Hematopoietic multipotent progenitor cell (in vitro differentiated cells): ENCODE results near the gene GLI2. TPM values are rescaled to one million over a fixed set of nuclear protein-coding genes. Genes with fewer than 3 reads are reported as not detected.
A peak's percentile ranks its signal among the peaks of the same experiment; 100 is the strongest.

Experiments
- DNase-seq, 3 donors: peaks; one replicate each; pipeline ENCODE4 v3.0.0-alpha.2; 2011 to 2015; ENCODE audit warnings: low read depth in 2 of 3, low spot score in 2 of 3
- total RNA-seq: library from RNA; depleted of rRNA; stranded (reverse); fragments of >200 nt; gene quantifications from one replicate; pipeline ENCODE4 v1.2.3, GENCODE V29; 2012

Gene GLI2
- total RNA-seq, 1 donor, result under 0.01 TPM

- DNase-seq, result no peak
Measured at GRCh38 chr2:120711694-120712093, 24.0 kb upstream of the GLI2 start.

GRCh38 chr2:120712180-120712681 is 23.4 kb upstream of the GLI2 start:
- DNase-seq, result peak in 1 of 3 donors; percentile 14

GRCh38 chr2:120715353-120715752 is 20.3 kb upstream of the GLI2 start:
- DNase-seq, result no peak

GRCh38 chr2:120715941-120716340 is 19.7 kb upstream of the GLI2 start:
- DNase-seq, result no peak

- no peak for DNase-seq
Measured at GRCh38 chr2:120716641-120717585, 18.8 kb upstream of the GLI2 start.

GRCh38 chr2:120719491-120719890 is 16.2 kb upstream of the GLI2 start:
- DNase-seq, result no peak

- no peak for DNase-seq
Measured at GRCh38 chr2:120720231-120720630, 15.4 kb upstream of the GLI2 start.

- no peak for DNase-seq
Measured at GRCh38 chr2:120720746-120721375, 14.8 kb upstream of the GLI2 start.

GRCh38 chr2:120722246-120722567 is 13.5 kb upstream of the GLI2 start:
- no peak for DNase-seq

- DNase-seq, result no peak
Measured at GRCh38 chr2:120722568-120723421, 12.9 kb upstream of the GLI2 start.

- no peak for DNase-seq
Measured at GRCh38 chr2:120726245-120726644, 9.4 kb upstream of the GLI2 start.

- DNase-seq, result no peak
Measured at GRCh38 chr2:120729406-120730399, 6.0 kb upstream of the GLI2 start.

- DNase-seq, result no peak
Measured at GRCh38 chr2:120731175-120731574, 4.5 kb upstream of the GLI2 start.

GRCh38 chr2:120732506-120733237 is 3.0 kb upstream of the GLI2 start:
- DNase-seq, result peak in 2 of 3 donors; percentile 15 to 44

GRCh38 chr2:120733238-120733932 is 2.3 kb upstream of the GLI2 start:
- no peak for DNase-seq

- DNase-seq, result peak in 1 of 3 donors; percentile 19
Measured at GRCh38 chr2:120734930-120735651, 577 bp upstream of the GLI2 start.

- DNase-seq, result peak in 2 of 3 donors; percentile 13 to 21
Measured at GRCh38 chr2:120736202-120736623, 545 bp downstream of the GLI2 start.
